ENCODE results near the gene SSBP3. TPM values are rescaled to one million over a fixed set of nuclear protein-coding genes. Genes with fewer than 3 reads are reported as not detected.

The SSBP3 gene
- polyA plus RNA-seq, 1 of the 3 experiments (the other 2 are of a cell fraction): 26.2 TPM

GRCh38 chr1:54221867-54222484, 184.2 kb downstream of the SSBP3 start (continued):
- TF ChIP-seq REST (IDR thresholded peaks at IDR 0.05; ENCODE audit: low read depth, low read length): no peak

GRCh38 chr1:54221113-54221834, 184.9 kb downstream of the SSBP3 start:
- ChIA-PET POLR2A (interaction anchor here (1.2 kb wide), 1 partner anchor 21 kb away, joined by 4 read pairs; the partner anchor contains the start of genes CYB5RL and MRPL37), CTCF (interaction anchor here (0.7 to 1.5 kb wide), 4 partner anchors 40 to 268 kb away, joined by 3 read pairs; no protein-coding TSS in a partner anchor)
- TF ChIP-seq PBX3 (IDR thresholded peaks at IDR 0.05) (no peak), FOXM1 (IDR thresholded peaks at IDR 0.05; ENCODE audit: low read depth) (no peak), EP300 (IDR thresholded peaks at IDR 0.05; ENCODE audit: borderline replicate concordance in 1 of 2, low read depth in 1 of 2, low read length in 1 of 2) (no peak), TEAD4 (IDR thresholded peaks at IDR 0.05; ENCODE audit: borderline replicate concordance, insufficient read depth) (no peak), GABPA (IDR thresholded peaks at IDR 0.05; ENCODE audit: low read depth) (no peak), MAX (IDR thresholded peaks at IDR 0.05; ENCODE audit: low read depth) (no peak), RAD21 (IDR thresholded peaks at IDR 0.05; ENCODE audit: low read length) (no peak), GATA2 (CRISPR knock-in tag; IDR thresholded peaks at IDR 0.05) (no peak), TAF1 (IDR thresholded peaks at IDR 0.05; ENCODE audit: borderline replicate concordance, low read depth, low read length) (no peak), CTCF (IDR thresholded peaks at IDR 0.05) (no peak), RFX5 (IDR thresholded peaks at IDR 0.05; ENCODE audit: low read length) (no peak), POLR2AphosphoS5 (IDR thresholded peaks at IDR 0.05; ENCODE audit: low read depth, low read length) (no peak), USF1 (IDR thresholded peaks at IDR 0.05; ENCODE audit: borderline replicate concordance, low read depth) (no peak), RCOR1 (IDR thresholded peaks at IDR 0.05; ENCODE audit: low read length) (no peak), FOXJ3 (CRISPR knock-in tag; IDR thresholded peaks at IDR 0.05) (no peak)
- Histone ChIP-seq H3K27ac (ENCODE audit: low read depth in 2 of 2, low read length in 1 of 2) (peak overlapping the region; percentile 26 to 29; a peak in 3 of 4 replicates), H3K36me3 (replicated peaks in 1 of 2; ENCODE audit: control insufficient read depth in 1 of 2, insufficient read depth in 2 of 2, low read length in 1 of 2) (peaks cover 5 to 28% of the 10 kb centered on the region in 2 experiments), H4K20me1 (ENCODE audit: insufficient read depth) (no peaks in the 10 kb centered on the region), H3K4me2 (no peak overlapping the region), H3K4me3 (ENCODE audit: low read depth in 2 of 2, low read length in 1 of 2) (no peak overlapping the region), H3K9me3 (no peaks in the 10 kb centered on the region), H3K4me1 (ENCODE audit: control insufficient read depth in 1 of 2, insufficient read depth in 2 of 2, low read depth in 1 of 2, low read length in 1 of 2) (peaks cover 0 to 62% of the 10 kb centered on the region in 2 experiments; a peak in 2 of 4 replicates), H2AFZ (ENCODE audit: low read depth) (no peak overlapping the region), H3K9ac (no peak overlapping the region), H3K27me3 (ENCODE audit: insufficient read depth) (no peaks in the 10 kb centered on the region), H3K9me2 (no peaks in the 10 kb centered on the region), H3F3A (replicated peaks; ENCODE audit: insufficient read depth) (peaks cover 10% of the 10 kb centered on the region), H3K79me2 (ENCODE audit: insufficient read depth) (no peaks in the 10 kb centered on the region)
- WGBS (ENCODE audit: low lambda C conversion rate): 96% methylated on average over 10 of the region's 12 CpGs
- DNase-seq: no peak
